Measurements from ENCODE around the gene PERCC1. TPM values are rescaled to one million over a fixed set of nuclear protein-coding genes. Genes with fewer than 3 reads are reported as not detected.
"Not testable (repeated sequence)": the region's sequence is repeated elsewhere in the genome, so short reads cannot be mapped to it uniquely, and the experiment has no call there.

PERCC1 gene
- total RNA-seq, 1 donor from 2014 or later, result not detected

GRCh38 chr16:1436731-1437355 lies 6.0 kb downstream of the PERCC1 start:
- TF ChIP-seq CTCF (IDR thresholded peaks at IDR 0.05; ENCODE audit: unreplicated experiment), result no peak
- no peaks in the 10 kb centered on the region for H3K36me3 Mint-ChIP-seq
- DNase-seq (ENCODE audit: low spot score in 2 of 2, unreplicated experiment in 2 of 2), result no peak
- no peak overlapping the region for H3K27ac Mint-ChIP-seq
- H3K27me3 Mint-ChIP-seq (ENCODE audit: low read depth), result no peaks in the 10 kb centered on the region
- no peak overlapping the region for H3K4me3 Mint-ChIP-seq
- H3K9me3 Mint-ChIP-seq, result no peaks in the 10 kb centered on the region
- no peaks in the 10 kb centered on the region for H3K4me1 Mint-ChIP-seq

- Mint-ChIP-seq H3K36me3 (no peaks in the 10 kb centered on the region), H3K4me3 (no peak overlapping the region), H3K9me3 (no peaks in the 10 kb centered on the region), H3K27me3 (ENCODE audit: low read depth) (no peaks in the 10 kb centered on the region), H3K27ac (no peak overlapping the region), H3K4me1 (no peaks in the 10 kb centered on the region)
- DNase-seq (ENCODE audit: low spot score in 2 of 2, unreplicated experiment in 2 of 2), result no peak
- no peak for TF ChIP-seq CTCF (IDR thresholded peaks at IDR 0.05; ENCODE audit: unreplicated experiment)
These were observed 6.7 kb downstream of the PERCC1 start for GRCh38 chr16:1437606-1438005.

- Mint-ChIP-seq H3K4me1 (no peaks in the 10 kb centered on the region), H3K4me3 (no peak overlapping the region), H3K27ac (no peak overlapping the region), H3K27me3 (ENCODE audit: low read depth) (no peaks in the 10 kb centered on the region), H3K9me3 (no peaks in the 10 kb centered on the region), H3K36me3 (no peaks in the 10 kb centered on the region)
- TF ChIP-seq CTCF (IDR thresholded peaks at IDR 0.05; ENCODE audit: unreplicated experiment), result no peak
- DNase-seq (ENCODE audit: low spot score in 2 of 2, unreplicated experiment in 2 of 2), result no peak
These were observed 7.6 kb downstream of the PERCC1 start for GRCh38 chr16:1438229-1439057.

- TF ChIP-seq CTCF (IDR thresholded peaks at IDR 0.05; ENCODE audit: unreplicated experiment), result no peak
- Mint-ChIP-seq H3K9me3 (no peaks in the 10 kb centered on the region), H3K36me3 (no peaks in the 10 kb centered on the region), H3K27ac (no peak overlapping the region), H3K4me1 (no peaks in the 10 kb centered on the region), H3K27me3 (ENCODE audit: low read depth) (no peaks in the 10 kb centered on the region), H3K4me3 (no peak overlapping the region)
- DNase-seq (ENCODE audit: low spot score in 2 of 2, unreplicated experiment in 2 of 2), result no peak
These were observed 8.3 kb downstream of the PERCC1 start for GRCh38 chr16:1439058-1439698.

- not testable (repeated sequence) for H3K9me3 Mint-ChIP-seq; H3K36me3 Mint-ChIP-seq; H3K27ac Mint-ChIP-seq; H3K4me3 Mint-ChIP-seq; H3K27me3 Mint-ChIP-seq (ENCODE audit: low read depth); DNase-seq (ENCODE audit: low spot score in 2 of 2, unreplicated experiment in 2 of 2); H3K4me1 Mint-ChIP-seq
These were observed 8.8 kb downstream of the PERCC1 start for GRCh38 chr16:1439699-1440074.

GRCh38 chr16:1441391-1441829 lies 10.5 kb downstream of the PERCC1 start:
- H3K36me3 Mint-ChIP-seq, result no peaks in the 10 kb centered on the region
- no peaks in the 10 kb centered on the region for H3K9me3 Mint-ChIP-seq
- TF ChIP-seq CTCF (IDR thresholded peaks at IDR 0.05; ENCODE audit: unreplicated experiment), result no peak
- no peaks in the 10 kb centered on the region for H3K4me1 Mint-ChIP-seq
- H3K4me3 Mint-ChIP-seq, result no peak overlapping the region
- no peak overlapping the region for H3K27ac Mint-ChIP-seq
- H3K27me3 Mint-ChIP-seq (ENCODE audit: low read depth), result no peaks in the 10 kb centered on the region
- DNase-seq (ENCODE audit: low spot score in 2 of 2, unreplicated experiment in 2 of 2), result no peak
